Subcutaneous adipose tissue (tissue), 4 donors: ENCODE data around the gene WRNIP1. TPM values are rescaled to one million over a fixed set of nuclear protein-coding genes. Genes with fewer than 3 reads are reported as not detected.

Experiments used
- CTCF ChIP-seq: fragments of 450-650 bp; IDR thresholded peaks from one replicate; pipeline ENCODE4 v1.5.1; 2016; ENCODE audit warnings: low read depth, mild to moderate bottlenecking, control low read depth, antibody characterized with exemption, moderate library complexity
- total RNA-seq, 4 donors: library from RNA; depleted of rRNA; stranded (reverse); fragments of >200 nt; gene quantifications; one replicate each; pipeline ENCODE4 v1.1.0, GENCODE V29; 2016

Gene WRNIP1
- total RNA-seq, 4 donors from 2014 or later: 17.4 to 38.4 (median 34.0) TPM

- no peak for TF ChIP-seq CTCF
Observed at GRCh38 chr6:2725364-2725988, 39.7 kb upstream of the WRNIP1 start.

GRCh38 chr6:2725999-2726567, 39.1 kb upstream of the WRNIP1 start:
- TF ChIP-seq CTCF: no peak

- TF ChIP-seq CTCF: no peak
Observed at GRCh38 chr6:2729921-2730320, 35.3 kb upstream of the WRNIP1 start.

GRCh38 chr6:2730353-2731107, 34.7 kb upstream of the WRNIP1 start:
- no peak for TF ChIP-seq CTCF

- TF ChIP-seq CTCF: no peak
Observed at GRCh38 chr6:2731281-2731909, 33.8 kb upstream of the WRNIP1 start.

GRCh38 chr6:2732503-2733089, 32.6 kb upstream of the WRNIP1 start:
- no peak for TF ChIP-seq CTCF

- TF ChIP-seq CTCF: no peak
Observed at GRCh38 chr6:2733324-2733723, 31.9 kb upstream of the WRNIP1 start.
